Mesendoderm (in vitro differentiated cells): ENCODE results near the gene GBF1.

Experiments used
- DNase-seq: peaks from one replicate; pipeline ENCODE4 v3.0.0; 2013
- H2AK5ac ChIP-seq: 2 replicates; pipeline ENCODE4 v1.6.1; 2013; ENCODE audit warnings: low read length, inconsistent platforms
- H2BK120ac ChIP-seq: 2 replicates; pipeline ENCODE4 v1.6.1; 2013; ENCODE audit warnings: low read depth, mild to moderate bottlenecking, low read length, moderate library complexity, mixed read lengths
- H2BK15ac ChIP-seq: replicated peaks from 2 replicates; pipeline ENCODE4 v1.6.1; 2013; ENCODE audit warnings: low read depth, mild to moderate bottlenecking, moderate library complexity
- H2BK5ac ChIP-seq: 2 replicates; pipeline ENCODE4 v1.6.1; 2013; ENCODE audit warnings: low read length, inconsistent platforms
- H3K18ac ChIP-seq: 2 replicates; pipeline ENCODE4 v1.6.1; 2013; ENCODE audit warnings: mild to moderate bottlenecking, low read length, mixed read lengths
- H3K23ac ChIP-seq: one replicate; pipeline ENCODE4 v1.6.1; 2013; ENCODE audit warnings: low read length
- H3K27ac ChIP-seq: 2 replicates; pipeline ENCODE4 v1.5.1; 2013; ENCODE audit warnings: low read depth, mild to moderate bottlenecking, inconsistent platforms, low read length, moderate library complexity
- H3K27me3 ChIP-seq: 2 replicates; pipeline ENCODE4 v1.6.1; 2013; ENCODE audit warnings: low read length, control low read depth, mild to moderate bottlenecking, inconsistent platforms; ENCODE audit not compliant: insufficient read depth, poor library complexity
- H3K36me3 ChIP-seq: 2 replicates; pipeline ENCODE4 v1.6.1; 2013; ENCODE audit warnings: low read length, inconsistent platforms; ENCODE audit not compliant: control insufficient read depth, insufficient read depth
- H3K4ac ChIP-seq: one replicate; pipeline ENCODE4 v1.6.1; 2013; ENCODE audit warnings: low read depth, mild to moderate bottlenecking, low read length, moderate library complexity
- H3K4me1 ChIP-seq: 2 replicates; pipeline ENCODE4 v1.6.1; 2013; ENCODE audit warnings: low read depth, low read length, inconsistent platforms; ENCODE audit not compliant: control insufficient read depth
- H3K4me2 ChIP-seq: 2 replicates; pipeline ENCODE4 v1.6.1; 2013; ENCODE audit warnings: low read length
- H3K4me3 ChIP-seq: 2 replicates; pipeline ENCODE4 v1.5.1; 2013; ENCODE audit warnings: mild to moderate bottlenecking, low read length
- H3K56ac ChIP-seq: one replicate; pipeline ENCODE4 v1.6.1; 2013; ENCODE audit warnings: low read length
- H3K79me1 ChIP-seq: 2 replicates; pipeline ENCODE4 v1.6.1; 2013; ENCODE audit warnings: low read length, inconsistent platforms
- H3K79me2 ChIP-seq: 2 replicates; pipeline ENCODE4 v1.6.1; 2013; ENCODE audit warnings: mild to moderate bottlenecking, low read length; ENCODE audit not compliant: control insufficient read depth, insufficient read depth
- H3K9ac ChIP-seq: 2 replicates; pipeline ENCODE4 v1.6.1; 2013; ENCODE audit warnings: low read length, inconsistent platforms
- H4K5ac ChIP-seq: one replicate; pipeline ENCODE4 v1.6.1; 2013; ENCODE audit warnings: low read length
- H4K8ac ChIP-seq: one replicate; pipeline ENCODE4 v1.6.1; 2013; ENCODE audit warnings: low read depth, mild to moderate bottlenecking, control low read depth, low read length, moderate library complexity
- WGBS: extraction: QIAGEN DNeasy Blood & Tissue Kit; methylation state at CpG from one replicate; pipeline ENCODE4 v1.1.7; 2013; ENCODE audit warnings: low lambda C conversion rate, missing lambda C conversion rate; ENCODE audit not compliant: insufficient coverage; ENCODE audit errors: extremely low coverage; 5-methylcytosine and 5-hydroxymethylcytosine counted together

GBF1 gene

GRCh38 chr10:102358712-102359382 lies 113.5 kb downstream of the GBF1 start:
- H3K27me3 ChIP-seq: no peaks in the 10 kb centered on the region
- H3K4ac ChIP-seq: no peak overlapping the region
- no peak overlapping the region for H4K8ac ChIP-seq
- no peak overlapping the region for H3K56ac ChIP-seq
- H4K5ac ChIP-seq: no peak overlapping the region
- H3K27ac ChIP-seq: no peak overlapping the region
- no peaks in the 10 kb centered on the region for H3K4me1 ChIP-seq
- H3K79me1 ChIP-seq: no peaks in the 10 kb centered on the region
- H3K36me3 ChIP-seq: peaks cover 12% of the 10 kb centered on the region
- H3K18ac ChIP-seq: no peak overlapping the region
- no peak overlapping the region for H3K4me2 ChIP-seq
- no peak overlapping the region for H2BK5ac ChIP-seq
- H3K79me2 ChIP-seq: no peaks in the 10 kb centered on the region
- no peak overlapping the region for H2BK15ac ChIP-seq
- no peak overlapping the region for H2AK5ac ChIP-seq
- no CpG with 5 or more reads among the region's 4 CpGs for WGBS
- H3K4me3 ChIP-seq: no peak overlapping the region
- no peak overlapping the region for H3K23ac ChIP-seq
- no peak overlapping the region for H3K9ac ChIP-seq
- DNase-seq: no peak
- H2BK120ac ChIP-seq: no peak overlapping the region

- H3K36me3 ChIP-seq: peaks cover 20% of the 10 kb centered on the region
- no peak overlapping the region for H3K56ac ChIP-seq
- H4K5ac ChIP-seq: no peak overlapping the region
- no CpG with 5 or more reads among the region's 1 CpG for WGBS
- H3K79me1 ChIP-seq: no peaks in the 10 kb centered on the region
- H3K4me3 ChIP-seq: no peak overlapping the region
- no peak overlapping the region for H2BK5ac ChIP-seq
- H2BK15ac ChIP-seq: no peak overlapping the region
- H3K27me3 ChIP-seq: no peaks in the 10 kb centered on the region
- H3K18ac ChIP-seq: no peak overlapping the region
- no peak overlapping the region for H2BK120ac ChIP-seq
- H3K4me2 ChIP-seq: no peak overlapping the region
- no peaks in the 10 kb centered on the region for H3K79me2 ChIP-seq
- H4K8ac ChIP-seq: no peak overlapping the region
- no peaks in the 10 kb centered on the region for H3K4me1 ChIP-seq
- no peak overlapping the region for H3K9ac ChIP-seq
- no peak overlapping the region for H3K4ac ChIP-seq
- DNase-seq: no peak
- no peak overlapping the region for H3K23ac ChIP-seq
- H2AK5ac ChIP-seq: no peak overlapping the region
- H3K27ac ChIP-seq: no peak overlapping the region
Observed at GRCh38 chr10:102367441-102367840, 122.1 kb downstream of the GBF1 start.

- no peaks in the 10 kb centered on the region for H3K79me1 ChIP-seq
- H3K9ac ChIP-seq: no peak overlapping the region
- no peaks in the 10 kb centered on the region for H3K27me3 ChIP-seq
- no peak overlapping the region for H3K4ac ChIP-seq
- H2BK120ac ChIP-seq: no peak overlapping the region
- H3K4me1 ChIP-seq: no peaks in the 10 kb centered on the region
- H2BK5ac ChIP-seq: no peak overlapping the region
- H3K79me2 ChIP-seq: no peaks in the 10 kb centered on the region
- H3K4me3 ChIP-seq: no peak overlapping the region
- DNase-seq: peak; percentile 89
- no peak overlapping the region for H2AK5ac ChIP-seq
- WGBS: no CpG with 5 or more reads among the region's 3 CpGs
- H3K56ac ChIP-seq: no peak overlapping the region
- no peak overlapping the region for H4K5ac ChIP-seq
- peaks cover 20% of the 10 kb centered on the region for H3K36me3 ChIP-seq
- no peak overlapping the region for H2BK15ac ChIP-seq
- H3K18ac ChIP-seq: no peak overlapping the region
- no peak overlapping the region for H3K27ac ChIP-seq
- no peak overlapping the region for H3K23ac ChIP-seq
- no peak overlapping the region for H3K4me2 ChIP-seq
- H4K8ac ChIP-seq: no peak overlapping the region
Observed at GRCh38 chr10:102368077-102368476, 122.7 kb downstream of the GBF1 start.

GRCh38 chr10:102371295-102371694 lies 126.0 kb downstream of the GBF1 start:
- Histone ChIP-seq H3K27me3 (no peaks in the 10 kb centered on the region), H3K79me1 (no peaks in the 10 kb centered on the region), H3K36me3 (peaks cover 17% of the 10 kb centered on the region), H3K4me3 (no peak overlapping the region), H3K9ac (no peak overlapping the region), H4K8ac (no peak overlapping the region), H3K79me2 (no peaks in the 10 kb centered on the region), H3K27ac (no peak overlapping the region), H3K18ac (no peak overlapping the region), H2AK5ac (no peak overlapping the region), H2BK120ac (no peak overlapping the region), H3K4ac (no peak overlapping the region), H4K5ac (no peak overlapping the region), H3K23ac (no peak overlapping the region), H2BK5ac (no peak overlapping the region), H3K4me2 (no peak overlapping the region), H3K4me1 (no peaks in the 10 kb centered on the region), H3K56ac (no peak overlapping the region), H2BK15ac (no peak overlapping the region)
- WGBS: no CpG with 5 or more reads among the region's 2 CpGs
- DNase-seq: no peak

GRCh38 chr10:102375250-102375649 lies 129.9 kb downstream of the GBF1 start:
- Histone ChIP-seq H3K27ac (no peak overlapping the region), H3K4me3 (no peak overlapping the region), H3K27me3 (no peaks in the 10 kb centered on the region), H3K23ac (no peak overlapping the region), H3K9ac (no peak overlapping the region), H3K4ac (no peak overlapping the region), H4K8ac (no peak overlapping the region), H3K79me2 (no peaks in the 10 kb centered on the region), H3K36me3 (peaks cover 14% of the 10 kb centered on the region), H3K18ac (no peak overlapping the region), H3K4me1 (no peaks in the 10 kb centered on the region), H4K5ac (no peak overlapping the region), H3K4me2 (no peak overlapping the region), H2BK120ac (no peak overlapping the region), H2BK15ac (no peak overlapping the region), H3K79me1 (no peaks in the 10 kb centered on the region), H2BK5ac (no peak overlapping the region), H3K56ac (no peak overlapping the region), H2AK5ac (no peak overlapping the region)
- no CpG with 5 or more reads among the region's 7 CpGs for WGBS
- peak; percentile 47 for DNase-seq

GRCh38 chr10:102375867-102376266 lies 130.5 kb downstream of the GBF1 start:
- H4K5ac ChIP-seq: no peak overlapping the region
- H3K4me1 ChIP-seq: no peaks in the 10 kb centered on the region
- H3K27me3 ChIP-seq: no peaks in the 10 kb centered on the region
- DNase-seq: no peak
- no peak overlapping the region for H3K23ac ChIP-seq
- H3K79me1 ChIP-seq: no peaks in the 10 kb centered on the region
- H2BK5ac ChIP-seq: no peak overlapping the region
- no peak overlapping the region for H2BK15ac ChIP-seq
- H3K56ac ChIP-seq: no peak overlapping the region
- H3K79me2 ChIP-seq: no peaks in the 10 kb centered on the region
- no peak overlapping the region for H3K9ac ChIP-seq
- H4K8ac ChIP-seq: no peak overlapping the region
- peaks cover 9% of the 10 kb centered on the region for H3K36me3 ChIP-seq
- no peak overlapping the region for H2BK120ac ChIP-seq
- H3K4me3 ChIP-seq: no peak overlapping the region
- H3K27ac ChIP-seq: no peak overlapping the region
- no peak overlapping the region for H3K18ac ChIP-seq
- H3K4me2 ChIP-seq: no peak overlapping the region
- no peak overlapping the region for H3K4ac ChIP-seq
- no peak overlapping the region for H2AK5ac ChIP-seq
- no CpG with 5 or more reads among the region's 2 CpGs for WGBS
